GM23338 (cell line): ENCODE data around the gene PDE4B. TPM values are rescaled to one million over a fixed set of nuclear protein-coding genes. Genes with fewer than 3 reads are reported as not detected.

ENCODE experiments used
- ATAC-seq: fragments of 200-7000 bp; cut with Tn5 transposase; 3 replicates; pipeline ENCODE4 v1.9.1; 2020
- DNase-seq: peaks from one replicate; pipeline ENCODE4 v3.0.0-alpha.2; 2015; ENCODE audit warnings: low spot score
- H2AFZ ChIP-seq: fragments of 200-600 bp; sonication (generic); 2 replicates; pipeline ENCODE4 v1.8.0; 2016; ENCODE audit warnings: antibody characterized with exemption, mild to moderate bottlenecking, moderate library complexity
- H3F3A ChIP-seq: fragments of 200-600 bp; sonication (generic); replicated peaks from 2 replicates; pipeline ENCODE4 v1.8.0; 2017; ENCODE audit warnings: antibody characterized with exemption, mixed run types, low read depth
- H3K27ac ChIP-seq: fragments of 200-600 bp; sonication (generic); 2 replicates; pipeline ENCODE4 v1.6.1; 2016; ENCODE audit warnings: low read depth
- H3K27me3 ChIP-seq: fragments of 200-600 bp; sonication (generic); 2 replicates; pipeline ENCODE4 v1.8.0; 2016; ENCODE audit warnings: mild to moderate bottlenecking, mixed run types, moderate library complexity; ENCODE audit not compliant: insufficient read depth
- H3K36me3 ChIP-seq: fragments of 200-600 bp; sonication (generic); 2 replicates; pipeline ENCODE4 v1.8.0; 2016; ENCODE audit warnings: mild to moderate bottlenecking; ENCODE audit not compliant: insufficient read depth
- H3K4me1 ChIP-seq: fragments of 200-600 bp; sonication (generic); 2 replicates; pipeline ENCODE4 v1.8.0; 2016; ENCODE audit warnings: mild to moderate bottlenecking, moderate library complexity; ENCODE audit not compliant: insufficient read depth
- H3K4me2 ChIP-seq: fragments of 200-600 bp; sonication (generic); 2 replicates; pipeline ENCODE4 v1.7.1; 2017; ENCODE audit warnings: mixed run types
- H3K4me3 ChIP-seq: fragments of 200-600 bp; sonication (generic); 2 replicates; pipeline ENCODE4 v1.6.1; 2016; ENCODE audit warnings: mixed run types
- H3K79me2 ChIP-seq: fragments of 200-600 bp; sonication (generic); replicated peaks from 2 replicates; pipeline ENCODE4 v1.8.0; 2017; ENCODE audit warnings: mild to moderate bottlenecking; ENCODE audit not compliant: insufficient read depth
- H3K9me2 ChIP-seq: fragments of 200-600 bp; sonication (generic); 2 replicates; pipeline ENCODE4 v1.8.0; 2017; ENCODE audit not compliant: insufficient read depth
- H4K20me1 ChIP-seq: fragments of 200-600 bp; sonication (generic); replicated peaks from 2 replicates; pipeline ENCODE4 v1.8.0; 2017; ENCODE audit warnings: mild to moderate bottlenecking; ENCODE audit not compliant: insufficient read depth
- H3K27ac Mint-ChIP-seq: 2 replicates; pipeline ENCODE4 v1.8.0; 2020; ENCODE audit warnings: inconsistent platforms, mild to moderate bottlenecking, moderate library complexity, mixed read lengths
- H3K27me3 Mint-ChIP-seq: 3 replicates; pipeline ENCODE4 v1.8.0; 2022; ENCODE audit warnings: low read depth, mild to moderate bottlenecking, moderate library complexity, mixed read lengths, inconsistent platforms; ENCODE audit not compliant: insufficient read depth, poor library complexity
- H3K36me3 Mint-ChIP-seq: 3 replicates; pipeline ENCODE4 v1.8.0; 2021; ENCODE audit warnings: low read depth, mild to moderate bottlenecking, inconsistent platforms, moderate library complexity, mixed read lengths
- H3K4me1 Mint-ChIP-seq: 3 replicates; pipeline ENCODE4 v1.8.0; 2020; ENCODE audit warnings: mild to moderate bottlenecking, inconsistent platforms, mixed read lengths
- H3K4me3 Mint-ChIP-seq: 3 replicates; pipeline ENCODE4 v1.8.0; 2021; ENCODE audit warnings: moderate library complexity, mild to moderate bottlenecking, inconsistent platforms, mixed read lengths
- H3K9me3 Mint-ChIP-seq: 3 replicates; pipeline ENCODE4 v1.8.0; 2020; ENCODE audit warnings: moderate library complexity, mild to moderate bottlenecking, inconsistent platforms, mixed read lengths
- CREB1 ChIP-seq: fragments of 250-450 bp; sonication (Bioruptor Pico); IDR thresholded peaks from 2 replicates; pipeline ENCODE4 v1.5.0; 2020; ENCODE audit warnings: low read depth, mild to moderate bottlenecking, moderate library complexity
- ETS1 ChIP-seq: IDR thresholded peaks from 2 replicates; pipeline ENCODE4 v1.6.1; 2016; ENCODE audit warnings: antibody characterized with exemption
- EZH2 ChIP-seq: fragments of 200-600 bp; sonication (generic); IDR thresholded peaks from one replicate; pipeline ENCODE4 v1.8.0; 2017; ENCODE audit warnings: antibody characterized with exemption, mild to moderate bottlenecking, low read depth; ENCODE audit not compliant: unreplicated experiment
- EZH2phosphoT487 ChIP-seq: fragments of 200-600 bp; sonication (generic); IDR thresholded peaks from one replicate; pipeline ENCODE4 v1.8.1; 2018; ENCODE audit warnings: antibody characterized with exemption; ENCODE audit not compliant: unreplicated experiment
- JUNB ChIP-seq: IDR thresholded peaks from one replicate; pipeline ENCODE4 v1.6.1; 2016; ENCODE audit warnings: antibody characterized with exemption; ENCODE audit not compliant: unreplicated experiment
- NANOG ChIP-seq: IDR thresholded peaks from 2 replicates; pipeline ENCODE4 v1.6.1; 2016; ENCODE audit warnings: antibody characterized with exemption, borderline replicate concordance
- POLR2AphosphoS5 ChIP-seq: IDR thresholded peaks from 2 replicates; pipeline ENCODE4 v1.6.1; 2016; ENCODE audit warnings: antibody characterized with exemption, low read depth
- STAT1 ChIP-seq: IDR thresholded peaks from one replicate; pipeline ENCODE4 v1.6.1; 2016; ENCODE audit warnings: antibody characterized with exemption; ENCODE audit not compliant: unreplicated experiment
- ZNF114 ChIP-seq: fragments of 250-450 bp; sonication (Bioruptor Pico); IDR thresholded peaks from 2 replicates; pipeline ENCODE4 v1.5.0; 2020; ENCODE audit warnings: mild to moderate bottlenecking, moderate library complexity
- ZNF331 ChIP-seq: fragments of 250-450 bp; sonication (Bioruptor Pico); IDR thresholded peaks from 2 replicates; pipeline ENCODE4 v1.5.0; 2020; ENCODE audit warnings: low read depth, mild to moderate bottlenecking, moderate library complexity
- polyA plus RNA-seq: library from polyadenylated mRNA; unstranded; fragments of >200 nt; fragmentation: Nextera tagmentation; extraction: Ambion mirVana; gene quantifications from 2 replicates; pipeline ENCODE4 v1.2.1, GENCODE V29; 2016
- total RNA-seq: library from RNA; depleted of rRNA; stranded (reverse); fragments of >200 nt; shearing (Covaris generic); gene quantifications from 2 replicates; pipeline ENCODE4 v1.2.3, GENCODE V29; 2014
- TF ChIP-seq, protein P1 (sequence below): fragments of 250-450 bp; sonication (Bioruptor Pico); IDR thresholded peaks from 2 replicates; pipeline ENCODE4 v1.5.0; 2020; ENCODE audit warnings: mild to moderate bottlenecking, moderate library complexity
- TF ChIP-seq, protein P2 (sequence below), 2 experiments: fragments of 200-600 bp in 1 of 2; sonication (generic) in 1 of 2; conservative IDR thresholded peaks; 2 replicates each; pipeline versions ENCODE4 v1.5.1 to v1.6.1; 2016 to 2017; ENCODE audit warnings: antibody characterized with exemption in 2 of 2, low read depth in 2 of 2, mild to moderate bottlenecking in 2 of 2, moderate library complexity in 1 of 2
- TF ChIP-seq, protein P3 (sequence below): IDR thresholded peaks from one replicate; pipeline ENCODE4 v1.6.1; 2018; ENCODE audit warnings: antibody characterized with exemption; ENCODE audit not compliant: unreplicated experiment

Gene PDE4B
- total and polyA plus RNA-seq, 2 experiments from 2014 or later = 14.0 to 25.6 TPM

GRCh38 chr1:66050123-66050522, 257.4 kb downstream of the PDE4B start:
- Histone ChIP-seq H3K27ac (no peak overlapping the region), H3K27me3 (no peaks in the 10 kb centered on the region), H3K9me2 (no peaks in the 10 kb centered on the region), H3K79me2 (no peaks in the 10 kb centered on the region), H4K20me1 (no peaks in the 10 kb centered on the region), H3F3A (no peaks in the 10 kb centered on the region), H3K4me1 (no peaks in the 10 kb centered on the region), H3K4me3 (no peak overlapping the region), H3K4me2 (no peak overlapping the region), H2AFZ (no peak overlapping the region), H3K36me3 (no peaks in the 10 kb centered on the region)
- ATAC-seq (no peak), DNase-seq (no peak)
- Mint-ChIP-seq H3K4me1 (no peaks in the 10 kb centered on the region), H3K27ac (no peak overlapping the region), H3K36me3 (no peaks in the 10 kb centered on the region), H3K9me3 (no peaks in the 10 kb centered on the region), H3K4me3 (no peak overlapping the region), H3K27me3 (no peaks in the 10 kb centered on the region)
- TF ChIP-seq, protein P1, sequence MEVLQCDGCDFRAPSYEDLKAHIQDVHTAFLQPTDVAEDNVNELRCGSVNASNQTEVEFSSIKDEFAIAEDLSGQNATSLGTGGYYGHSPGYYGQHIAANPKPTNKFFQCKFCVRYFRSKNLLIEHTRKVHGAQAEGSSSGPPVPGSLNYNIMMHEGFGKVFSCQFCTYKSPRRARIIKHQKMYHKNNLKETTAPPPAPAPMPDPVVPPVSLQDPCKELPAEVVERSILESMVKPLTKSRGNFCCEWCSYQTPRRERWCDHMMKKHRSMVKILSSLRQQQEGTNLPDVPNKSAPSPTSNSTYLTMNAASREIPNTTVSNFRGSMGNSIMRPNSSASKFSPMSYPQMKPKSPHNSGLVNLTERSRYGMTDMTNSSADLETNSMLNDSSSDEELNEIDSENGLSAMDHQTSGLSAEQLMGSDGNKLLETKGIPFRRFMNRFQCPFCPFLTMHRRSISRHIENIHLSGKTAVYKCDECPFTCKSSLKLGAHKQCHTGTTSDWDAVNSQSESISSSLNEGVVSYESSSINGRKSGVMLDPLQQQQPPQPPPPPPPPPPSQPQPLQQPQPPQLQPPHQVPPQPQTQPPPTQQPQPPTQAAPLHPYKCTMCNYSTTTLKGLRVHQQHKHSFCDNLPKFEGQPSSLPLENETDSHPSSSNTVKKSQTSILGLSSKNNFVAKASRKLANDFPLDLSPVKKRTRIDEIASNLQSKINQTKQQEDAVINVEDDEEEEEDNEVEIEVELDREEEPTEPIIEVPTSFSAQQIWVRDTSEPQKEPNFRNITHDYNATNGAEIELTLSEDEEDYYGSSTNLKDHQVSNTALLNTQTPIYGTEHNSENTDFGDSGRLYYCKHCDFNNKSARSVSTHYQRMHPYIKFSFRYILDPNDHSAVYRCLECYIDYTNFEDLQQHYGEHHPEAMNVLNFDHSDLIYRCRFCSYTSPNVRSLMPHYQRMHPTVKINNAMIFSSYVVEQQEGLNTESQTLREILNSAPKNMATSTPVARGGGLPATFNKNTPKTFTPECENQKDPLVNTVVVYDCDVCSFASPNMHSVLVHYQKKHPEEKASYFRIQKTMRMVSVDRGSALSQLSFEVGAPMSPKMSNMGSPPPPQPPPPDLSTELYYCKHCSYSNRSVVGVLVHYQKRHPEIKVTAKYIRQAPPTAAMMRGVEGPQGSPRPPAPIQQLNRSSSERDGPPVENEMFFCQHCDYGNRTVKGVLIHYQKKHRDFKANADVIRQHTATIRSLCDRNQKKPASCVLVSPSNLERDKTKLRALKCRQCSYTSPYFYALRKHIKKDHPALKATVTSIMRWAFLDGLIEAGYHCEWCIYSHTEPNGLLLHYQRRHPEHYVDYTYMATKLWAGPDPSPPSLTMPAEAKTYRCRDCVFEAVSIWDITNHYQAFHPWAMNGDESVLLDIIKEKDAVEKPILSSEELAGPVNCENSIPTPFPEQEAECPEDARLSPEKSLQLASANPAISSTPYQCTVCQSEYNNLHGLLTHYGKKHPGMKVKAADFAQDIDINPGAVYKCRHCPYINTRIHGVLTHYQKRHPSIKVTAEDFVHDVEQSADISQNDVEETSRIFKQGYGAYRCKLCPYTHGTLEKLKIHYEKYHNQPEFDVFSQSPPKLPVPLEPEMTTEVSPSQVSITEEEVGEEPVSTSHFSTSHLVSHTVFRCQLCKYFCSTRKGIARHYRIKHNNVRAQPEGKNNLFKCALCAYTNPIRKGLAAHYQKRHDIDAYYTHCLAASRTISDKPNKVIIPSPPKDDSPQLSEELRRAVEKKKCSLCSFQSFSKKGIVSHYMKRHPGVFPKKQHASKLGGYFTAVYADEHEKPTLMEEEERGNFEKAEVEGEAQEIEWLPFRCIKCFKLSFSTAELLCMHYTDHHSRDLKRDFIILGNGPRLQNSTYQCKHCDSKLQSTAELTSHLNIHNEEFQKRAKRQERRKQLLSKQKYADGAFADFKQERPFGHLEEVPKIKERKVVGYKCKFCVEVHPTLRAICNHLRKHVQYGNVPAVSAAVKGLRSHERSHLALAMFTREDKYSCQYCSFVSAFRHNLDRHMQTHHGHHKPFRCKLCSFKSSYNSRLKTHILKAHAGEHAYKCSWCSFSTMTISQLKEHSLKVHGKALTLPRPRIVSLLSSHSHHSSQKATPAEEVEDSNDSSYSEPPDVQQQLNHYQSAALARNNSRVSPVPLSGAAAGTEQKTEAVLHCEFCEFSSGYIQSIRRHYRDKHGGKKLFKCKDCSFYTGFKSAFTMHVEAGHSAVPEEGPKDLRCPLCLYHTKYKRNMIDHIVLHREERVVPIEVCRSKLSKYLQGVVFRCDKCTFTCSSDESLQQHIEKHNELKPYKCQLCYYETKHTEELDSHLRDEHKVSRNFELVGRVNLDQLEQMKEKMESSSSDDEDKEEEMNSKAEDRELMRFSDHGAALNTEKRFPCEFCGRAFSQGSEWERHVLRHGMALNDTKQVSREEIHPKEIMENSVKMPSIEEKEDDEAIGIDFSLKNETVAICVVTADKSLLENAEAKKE (CRISPR knock-in tag) = no peak
- TF ChIP-seq JUNB (no peak), ZNF331 (no peak), ETS1 (no peak), EZH2 (no peak), ZNF114 (no peak), CREB1 (CRISPR knock-in tag) (no peak), STAT1 (no peak), POLR2AphosphoS5 (no peak), NANOG (no peak), EZH2phosphoT487 (no peak)
- TF ChIP-seq, protein P2, sequence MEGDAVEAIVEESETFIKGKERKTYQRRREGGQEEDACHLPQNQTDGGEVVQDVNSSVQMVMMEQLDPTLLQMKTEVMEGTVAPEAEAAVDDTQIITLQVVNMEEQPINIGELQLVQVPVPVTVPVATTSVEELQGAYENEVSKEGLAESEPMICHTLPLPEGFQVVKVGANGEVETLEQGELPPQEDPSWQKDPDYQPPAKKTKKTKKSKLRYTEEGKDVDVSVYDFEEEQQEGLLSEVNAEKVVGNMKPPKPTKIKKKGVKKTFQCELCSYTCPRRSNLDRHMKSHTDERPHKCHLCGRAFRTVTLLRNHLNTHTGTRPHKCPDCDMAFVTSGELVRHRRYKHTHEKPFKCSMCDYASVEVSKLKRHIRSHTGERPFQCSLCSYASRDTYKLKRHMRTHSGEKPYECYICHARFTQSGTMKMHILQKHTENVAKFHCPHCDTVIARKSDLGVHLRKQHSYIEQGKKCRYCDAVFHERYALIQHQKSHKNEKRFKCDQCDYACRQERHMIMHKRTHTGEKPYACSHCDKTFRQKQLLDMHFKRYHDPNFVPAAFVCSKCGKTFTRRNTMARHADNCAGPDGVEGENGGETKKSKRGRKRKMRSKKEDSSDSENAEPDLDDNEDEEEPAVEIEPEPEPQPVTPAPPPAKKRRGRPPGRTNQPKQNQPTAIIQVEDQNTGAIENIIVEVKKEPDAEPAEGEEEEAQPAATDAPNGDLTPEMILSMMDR (conservative IDR thresholded peaks at IDR 0.05; ENCODE audit: low read depth in 2 of 2) = no peak
- TF ChIP-seq, protein P3, sequence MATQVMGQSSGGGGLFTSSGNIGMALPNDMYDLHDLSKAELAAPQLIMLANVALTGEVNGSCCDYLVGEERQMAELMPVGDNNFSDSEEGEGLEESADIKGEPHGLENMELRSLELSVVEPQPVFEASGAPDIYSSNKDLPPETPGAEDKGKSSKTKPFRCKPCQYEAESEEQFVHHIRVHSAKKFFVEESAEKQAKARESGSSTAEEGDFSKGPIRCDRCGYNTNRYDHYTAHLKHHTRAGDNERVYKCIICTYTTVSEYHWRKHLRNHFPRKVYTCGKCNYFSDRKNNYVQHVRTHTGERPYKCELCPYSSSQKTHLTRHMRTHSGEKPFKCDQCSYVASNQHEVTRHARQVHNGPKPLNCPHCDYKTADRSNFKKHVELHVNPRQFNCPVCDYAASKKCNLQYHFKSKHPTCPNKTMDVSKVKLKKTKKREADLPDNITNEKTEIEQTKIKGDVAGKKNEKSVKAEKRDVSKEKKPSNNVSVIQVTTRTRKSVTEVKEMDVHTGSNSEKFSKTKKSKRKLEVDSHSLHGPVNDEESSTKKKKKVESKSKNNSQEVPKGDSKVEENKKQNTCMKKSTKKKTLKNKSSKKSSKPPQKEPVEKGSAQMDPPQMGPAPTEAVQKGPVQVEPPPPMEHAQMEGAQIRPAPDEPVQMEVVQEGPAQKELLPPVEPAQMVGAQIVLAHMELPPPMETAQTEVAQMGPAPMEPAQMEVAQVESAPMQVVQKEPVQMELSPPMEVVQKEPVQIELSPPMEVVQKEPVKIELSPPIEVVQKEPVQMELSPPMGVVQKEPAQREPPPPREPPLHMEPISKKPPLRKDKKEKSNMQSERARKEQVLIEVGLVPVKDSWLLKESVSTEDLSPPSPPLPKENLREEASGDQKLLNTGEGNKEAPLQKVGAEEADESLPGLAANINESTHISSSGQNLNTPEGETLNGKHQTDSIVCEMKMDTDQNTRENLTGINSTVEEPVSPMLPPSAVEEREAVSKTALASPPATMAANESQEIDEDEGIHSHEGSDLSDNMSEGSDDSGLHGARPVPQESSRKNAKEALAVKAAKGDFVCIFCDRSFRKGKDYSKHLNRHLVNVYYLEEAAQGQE = no peak
